KBM-7 (cell line): ENCODE measurements around the gene ERAS.
"Not testable (repeated sequence)": the region's sequence is repeated elsewhere in the genome, so short reads cannot be mapped to it uniquely, and the experiment has no call there.

Experiments
- DNase-seq: peaks from one replicate; pipeline ENCODE4 v3.0.0-alpha.2; 2015
- in situ Hi-C: fragments of 300-500 bp; cut with MboI; formaldehyde crosslinking; loops from 2 replicates; pipeline ENCODE4 v1.14.3; 2020; ENCODE audit warnings: low sequenced_read_pairs, low pct_unique_long_range_greater_than_20kb, mixed read lengths

Gene ERAS

DNA sequence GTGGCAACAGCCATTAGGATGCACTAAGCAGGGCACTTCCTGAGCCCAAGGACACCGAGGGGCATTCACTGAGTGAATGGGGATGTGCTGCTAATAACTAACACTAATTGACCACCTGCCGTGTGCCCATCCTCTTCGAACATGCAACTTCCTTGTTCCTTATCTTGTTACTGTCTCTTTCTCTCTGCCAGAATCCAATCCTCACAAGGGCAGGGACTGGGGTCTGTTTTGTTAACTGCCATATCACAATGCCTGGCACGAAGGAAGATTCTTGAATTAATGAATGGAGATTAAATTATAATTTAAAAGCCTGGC, 1.3 kb downstream of the ERAS start:
- DNase-seq: no peak
- in situ Hi-C loops: no loop called here

DNA sequence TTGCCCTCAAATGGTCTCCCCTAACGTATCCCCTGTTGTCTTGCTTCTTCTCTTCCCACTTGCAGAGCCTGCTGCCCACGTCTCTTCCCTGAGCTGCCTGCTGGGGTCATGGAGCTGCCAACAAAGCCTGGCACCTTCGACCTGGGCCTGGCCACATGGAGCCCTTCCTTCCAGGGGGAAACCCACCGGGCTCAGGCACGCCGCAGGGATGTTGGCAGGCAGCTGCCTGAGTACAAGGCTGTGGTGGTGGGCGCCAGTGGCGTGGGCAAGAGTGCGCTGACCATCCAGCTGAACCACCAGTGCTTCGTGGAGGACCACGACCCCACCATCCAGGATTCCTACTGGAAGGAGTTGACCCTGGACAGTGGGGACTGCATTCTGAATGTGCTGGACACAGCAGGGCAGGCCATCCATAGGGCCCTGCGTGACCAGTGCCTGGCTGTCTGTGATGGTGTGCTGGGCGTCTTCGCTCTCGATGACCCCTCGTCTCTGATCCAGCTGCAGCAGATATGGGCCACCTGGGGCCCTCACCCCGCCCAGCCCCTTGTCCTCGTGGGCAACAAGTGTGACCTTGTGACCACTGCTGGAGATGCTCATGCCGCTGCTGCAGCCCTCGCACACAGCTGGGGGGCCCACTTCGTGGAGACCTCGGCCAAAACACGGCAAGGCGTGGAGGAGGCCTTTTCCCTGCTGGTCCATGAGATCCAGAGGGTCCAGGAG, 2.9 kb downstream of the ERAS start:
- in situ Hi-C loops: no loop called here
- no peak for DNase-seq

GRCh38 chrX:48831136-48831908, 5.0 kb downstream of the ERAS start:
- in situ Hi-C loops: no loop called here
- DNase-seq: no peak

DNA sequence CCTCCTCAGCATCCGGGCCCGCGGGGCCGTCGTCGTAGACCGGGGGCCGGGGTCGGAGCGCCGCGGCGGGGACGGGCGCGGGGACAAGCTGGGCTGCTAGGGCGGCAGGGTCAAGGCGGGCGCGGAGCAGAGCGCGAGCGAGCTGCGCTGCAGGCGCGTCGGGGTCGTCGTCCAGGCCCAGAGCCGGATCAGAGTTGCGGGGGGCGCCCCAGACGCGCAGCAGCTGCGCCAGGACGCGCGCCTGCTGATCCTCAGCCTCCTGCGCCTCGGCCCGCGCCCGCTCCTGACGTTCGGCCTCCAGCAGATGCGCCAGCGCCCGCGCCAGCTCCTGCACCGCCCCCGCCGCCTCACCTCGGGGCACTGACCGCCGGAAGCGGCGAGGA, 5.6 kb downstream of the ERAS start:
- DNase-seq: no peak
- in situ Hi-C loops: no loop called here

DNA sequence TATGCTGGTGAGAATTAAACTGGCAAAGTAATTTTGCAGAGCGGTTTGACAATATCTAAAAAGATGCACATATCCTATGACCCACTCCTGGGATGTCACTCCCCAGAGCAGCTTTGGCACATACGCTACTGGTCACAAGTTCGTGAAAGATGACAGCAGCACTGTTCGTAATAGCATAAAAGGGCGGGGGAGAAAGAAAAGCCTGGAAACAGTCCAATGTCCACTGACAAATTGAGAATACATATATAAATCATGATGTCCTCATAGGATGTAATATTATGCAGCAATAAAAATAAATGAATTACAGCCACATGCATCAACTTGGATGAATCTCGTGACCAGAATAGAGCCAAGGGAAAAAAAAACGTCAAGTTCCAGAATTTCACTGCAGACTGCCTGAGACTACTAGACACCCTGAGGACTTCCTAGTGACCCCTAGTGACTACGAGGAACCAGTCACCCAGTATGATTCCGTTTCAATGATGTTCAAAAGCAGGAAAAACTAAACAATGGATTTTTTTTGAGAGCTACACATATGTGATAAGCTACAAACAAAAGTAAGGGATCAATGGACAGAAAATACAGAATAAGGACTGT, 7.3 kb downstream of the ERAS start:
- peak; percentile 16 for DNase-seq
- in situ Hi-C loops: no loop called here

DNA sequence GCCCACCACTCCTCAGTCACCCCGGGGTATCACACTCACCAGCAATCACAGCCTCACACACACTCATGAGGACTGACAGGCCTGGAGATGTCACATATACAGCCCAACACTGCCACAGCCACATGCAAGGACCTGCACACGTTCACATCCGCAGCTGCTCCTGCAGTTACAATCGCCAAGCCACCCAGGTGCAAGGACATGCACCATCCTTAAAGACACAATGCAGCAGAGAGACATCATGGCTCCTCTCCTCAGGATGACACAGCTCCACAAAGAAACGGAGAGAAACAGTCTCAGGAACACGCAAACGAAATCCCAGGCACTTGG, 8.0 kb downstream of the ERAS start:
- DNase-seq: no peak
- in situ Hi-C loops: no loop called here

DNA sequence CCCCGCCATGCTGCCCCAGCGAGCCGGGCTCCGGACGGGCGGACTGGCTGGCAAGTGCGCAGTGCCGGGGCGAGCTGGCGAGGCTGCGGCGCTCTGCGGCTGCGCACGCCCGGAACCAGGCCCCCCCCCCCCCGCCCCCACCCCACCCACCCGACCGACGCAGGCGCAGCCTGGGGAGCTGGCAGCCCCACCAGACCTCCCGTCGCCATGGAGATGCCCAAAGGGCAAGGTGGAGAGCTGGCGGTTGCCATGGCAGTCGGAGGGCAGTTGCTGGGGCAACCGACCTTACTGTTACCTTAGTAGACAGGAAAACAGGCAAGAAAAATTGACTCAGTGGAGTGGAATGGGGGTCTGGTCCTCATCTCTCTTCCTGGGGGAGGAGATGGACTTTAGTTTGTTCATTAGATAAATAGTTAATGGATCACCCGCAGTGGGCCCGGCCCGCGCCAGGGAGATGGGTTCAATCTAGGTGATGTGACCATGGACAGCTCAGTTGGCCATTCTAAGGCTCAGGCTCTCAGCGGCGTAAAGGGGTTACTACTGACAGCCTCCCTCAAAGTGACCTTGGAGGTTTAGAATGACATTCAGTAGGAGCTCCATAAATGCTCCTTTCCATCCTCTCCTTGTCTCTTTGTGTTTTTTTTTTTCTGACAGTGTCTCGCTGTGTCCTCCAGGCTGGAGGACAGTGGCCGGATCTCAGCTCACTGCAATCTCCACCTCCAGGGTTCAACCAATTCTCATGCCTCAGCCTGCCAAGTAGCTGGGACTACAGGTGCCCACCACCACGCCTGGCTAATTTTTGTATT, 9.4 kb downstream of the ERAS start, which contains the start of gene PCSK1N:
Gene PCSK1N (minus strand): TSS at position 87 of the 806 bp plus-strand sequence. CDS start 78 bp downstream, at position 9.
- no peak for DNase-seq

DNA sequence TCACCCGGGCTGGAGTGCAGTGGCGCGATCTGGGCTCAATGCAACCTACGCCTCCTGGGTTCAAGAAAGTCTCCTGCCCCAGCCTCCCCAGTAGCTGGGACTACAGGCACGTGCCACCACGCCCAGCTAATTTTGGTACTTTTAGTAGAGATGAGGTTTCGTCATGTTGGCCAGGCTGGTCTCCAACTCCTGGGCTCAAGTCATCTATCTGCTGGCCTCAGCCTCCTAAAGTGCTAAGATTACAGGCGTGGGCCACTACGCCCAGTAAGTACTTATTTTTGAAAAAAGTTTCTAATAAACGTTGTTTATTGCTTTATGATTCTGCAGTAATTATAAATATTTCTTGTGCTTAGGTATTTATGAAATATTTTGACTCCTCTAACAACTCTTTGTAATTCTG, 13.4 kb downstream of the ERAS start:
- no peak for DNase-seq
- in situ Hi-C loops: no loop called here

More for the DNA sequence above, 9.4 kb downstream of the ERAS start, which contains the start of gene PCSK1N:
- in situ Hi-C loops: no loop called here

DNA sequence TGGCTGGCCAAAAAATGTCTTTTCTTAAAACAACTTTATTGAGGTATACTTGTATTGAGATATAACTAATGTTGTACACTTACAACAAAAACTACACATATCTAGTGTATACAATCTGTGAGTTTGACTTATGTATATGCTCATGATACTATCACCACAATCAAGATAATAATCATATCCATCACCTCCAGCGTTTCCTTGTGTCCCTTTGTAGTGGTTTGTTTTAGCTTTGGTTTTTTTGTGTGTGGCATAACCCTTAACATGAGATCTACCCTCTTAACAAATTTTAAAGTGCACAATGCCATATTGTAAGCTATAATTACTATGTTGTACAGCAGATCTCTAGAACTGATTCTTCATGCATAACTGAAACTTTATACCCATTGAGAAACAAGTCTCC, 22.5 kb downstream of the ERAS start:
- no peak for DNase-seq
- in situ Hi-C loops: no loop called here

GRCh38 chrX:48852857-48853256, 26.5 kb downstream of the ERAS start:
- DNase-seq: no peak
- in situ Hi-C loops: no loop called here

DNA sequence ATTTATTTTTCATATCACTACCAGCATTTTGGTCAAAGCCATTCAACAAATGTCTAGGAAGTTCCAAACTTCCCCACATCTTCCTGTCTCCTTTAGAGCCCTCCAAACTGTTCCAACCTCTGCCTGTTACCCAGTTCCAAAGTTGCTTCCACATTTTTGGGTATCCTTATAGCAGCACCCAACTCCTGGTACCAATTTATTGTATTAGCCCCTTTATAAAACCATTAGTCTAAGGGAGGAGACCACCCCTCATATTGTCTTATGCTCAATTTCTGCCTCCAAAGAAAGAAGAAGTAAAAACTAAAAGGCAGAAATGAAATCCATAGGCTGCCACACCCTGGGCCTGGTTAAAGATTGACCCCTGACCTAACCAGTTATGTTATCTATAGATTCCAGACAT, 27.2 kb downstream of the ERAS start:
- DNase-seq, in situ Hi-C loops: not testable (repeated sequence)

DNA sequence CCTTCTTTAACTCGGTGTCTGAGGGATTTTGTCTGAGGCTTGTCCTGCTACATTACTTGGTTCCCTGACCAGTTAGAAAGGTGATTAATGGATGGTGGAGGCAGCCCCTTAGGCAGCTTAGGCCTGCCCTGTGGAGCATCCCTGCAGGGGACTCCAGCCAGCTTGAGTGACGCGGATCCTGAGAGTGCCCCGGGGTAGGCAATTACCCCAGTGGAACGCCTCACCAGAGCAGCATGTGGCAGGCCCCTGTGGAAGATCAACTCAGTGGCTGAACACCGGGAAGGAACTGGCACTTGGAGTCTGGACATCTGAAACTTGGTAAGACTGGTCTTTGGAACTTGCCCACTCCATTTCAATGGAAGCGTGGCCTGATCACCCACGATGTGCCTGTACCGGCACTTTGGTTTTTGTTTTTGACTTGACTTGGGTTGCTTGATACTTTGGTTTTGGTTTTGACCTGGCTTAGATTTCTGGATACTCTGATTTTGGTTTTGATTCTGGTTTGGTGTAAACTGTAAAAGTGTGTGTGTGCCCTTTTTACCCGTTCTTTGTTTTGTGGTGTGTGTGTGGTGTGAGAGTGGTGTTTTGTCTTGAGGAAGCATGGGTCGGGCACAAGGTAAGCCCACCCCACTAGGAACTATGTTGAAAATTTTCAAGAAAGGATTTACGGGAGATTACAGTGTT, 27.9 kb downstream of the ERAS start:
- in situ Hi-C loops, DNase-seq: not testable (repeated sequence)

- in situ Hi-C loops: no loop called here
- peak; percentile 61 for DNase-seq
Observed at GRCh38 chrX:48854898-48855297, 28.6 kb downstream of the ERAS start.

GRCh38 chrX:48864210-48864609, 37.9 kb downstream of the ERAS start:
- in situ Hi-C loops: no loop called here
- DNase-seq: peak; percentile 31

DNA sequence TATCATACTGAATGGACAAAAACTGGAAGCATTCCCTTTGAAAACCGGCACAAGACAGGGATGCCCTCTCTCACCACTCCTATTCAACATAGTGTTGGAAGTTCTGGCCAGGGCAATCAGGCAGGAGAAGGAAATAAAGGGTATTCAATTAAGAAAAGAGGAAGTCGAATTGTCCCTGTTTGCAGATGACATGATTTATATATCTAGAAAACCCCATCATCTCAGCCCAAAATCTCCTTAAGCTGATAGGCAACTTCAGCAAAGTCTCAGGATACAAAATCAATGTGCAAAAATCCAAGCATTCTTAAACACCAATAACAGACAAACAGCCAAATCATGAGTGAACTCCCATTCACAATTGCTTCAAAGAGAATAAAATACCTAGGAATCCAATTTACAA, 45.7 kb downstream of the ERAS start:
- in situ Hi-C loops: not testable (repeated sequence)

DNA sequence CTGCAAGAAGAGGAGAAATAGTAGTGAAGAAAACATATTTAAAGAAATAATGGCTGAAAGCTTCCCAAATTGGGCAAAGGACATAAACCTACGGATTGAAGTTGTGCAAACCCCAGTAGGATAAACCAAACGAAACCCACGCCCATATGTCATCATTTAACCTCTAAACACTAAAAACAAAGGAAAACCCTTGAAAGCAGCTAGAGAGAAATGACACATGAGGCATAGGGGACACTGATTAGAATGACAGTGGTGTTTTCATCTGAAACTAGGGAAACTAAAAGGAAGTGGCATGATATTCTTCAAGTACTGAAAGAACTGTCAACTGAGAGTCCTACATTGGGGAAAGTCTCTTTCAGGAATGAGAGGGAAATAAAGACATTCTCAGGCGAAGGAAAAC, 50.6 kb downstream of the ERAS start:
- in situ Hi-C loops, DNase-seq: not testable (repeated sequence)

More for the DNA sequence above, 45.7 kb downstream of the ERAS start:
- DNase-seq: not testable (repeated sequence)
